ENCODE measurements around the gene CEP350. TPM values are rescaled to one million over a fixed set of nuclear protein-coding genes. Genes with fewer than 3 reads are reported as not detected.

CEP350 gene
- total RNA-seq, 1 donor = 76.0 TPM

DNA sequence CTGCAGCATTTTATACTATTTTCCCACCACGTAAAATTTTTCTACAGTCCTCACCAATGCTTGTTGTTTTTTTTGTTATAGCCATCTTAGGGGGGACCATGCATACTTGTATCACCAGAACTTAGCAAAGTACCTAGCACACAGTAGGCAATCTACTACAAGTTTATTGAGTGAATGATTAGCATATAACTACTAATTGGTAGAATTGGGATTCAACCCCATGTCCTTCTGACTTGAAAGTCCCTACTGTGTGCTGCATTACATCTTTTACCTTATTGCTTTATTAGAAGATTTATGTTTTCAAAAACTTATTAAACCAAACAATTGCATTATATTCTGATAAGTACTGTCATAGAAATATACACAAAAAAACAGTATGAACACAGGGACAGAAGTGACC lies 92.1 kb downstream of the CEP350 start:
- Histone ChIP-seq H3K9me3 (ENCODE audit: low read depth, low read length) (no peaks in the 10 kb centered on the region), H3K27me3 (ENCODE audit: insufficient read depth, low read length) (no peaks in the 10 kb centered on the region), H3K4me1 (ENCODE audit: insufficient read depth, low read length) (no peaks in the 10 kb centered on the region), H3K4me3 (ENCODE audit: low read length) (no peak overlapping the region)

DNA sequence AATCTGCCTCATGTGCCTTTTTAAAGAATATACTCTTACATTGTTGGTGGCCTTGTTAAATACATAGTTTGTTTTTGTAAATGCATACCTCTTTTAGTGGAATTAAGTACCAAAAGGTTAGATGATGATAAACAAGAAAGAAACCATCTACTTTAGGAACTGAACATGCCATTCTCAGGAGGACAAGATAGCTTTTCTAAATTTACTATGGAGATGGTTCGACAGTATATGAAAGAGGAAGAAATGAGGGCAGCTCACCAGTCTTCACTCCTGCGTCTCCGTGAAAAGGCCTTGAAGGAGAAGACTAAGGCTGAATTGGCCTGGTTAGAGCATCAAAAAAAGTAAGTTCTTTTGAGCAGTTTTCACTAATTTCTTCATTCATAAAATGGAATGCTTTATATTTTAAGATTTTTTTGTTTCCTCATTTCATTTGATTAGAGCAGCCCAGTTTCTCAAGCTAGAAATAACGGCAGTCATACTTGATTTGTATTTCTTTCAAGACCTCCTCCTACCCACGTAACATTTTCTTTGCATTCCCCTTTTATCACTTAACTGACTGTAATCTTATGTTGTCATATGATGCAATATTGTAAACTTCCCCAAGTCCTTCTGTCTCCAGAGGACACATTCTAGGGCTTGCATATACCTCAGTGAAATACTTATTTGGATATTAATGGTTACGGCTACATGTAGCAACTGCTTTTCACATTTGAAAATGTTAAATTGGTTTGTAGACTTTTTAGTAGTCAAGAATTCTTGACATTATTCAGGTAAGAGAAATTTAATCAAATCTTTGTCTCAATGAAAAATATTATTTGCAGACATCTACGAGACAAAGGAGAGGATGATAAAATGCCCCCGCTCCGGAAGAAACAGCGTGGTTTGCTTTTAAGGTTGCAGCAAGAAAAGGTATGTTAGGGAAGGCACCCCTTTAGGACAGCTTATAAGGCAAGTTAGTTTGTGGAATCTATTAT lies 99.3 kb downstream of the CEP350 start:
- no peaks in the 10 kb centered on the region for H3K27me3 ChIP-seq (ENCODE audit: insufficient read depth, low read length)
- H3K9me3 ChIP-seq (ENCODE audit: low read depth, low read length) = no peaks in the 10 kb centered on the region
- no peaks in the 10 kb centered on the region for H3K4me1 ChIP-seq (ENCODE audit: insufficient read depth, low read length)
- H3K4me3 ChIP-seq (ENCODE audit: low read length) = no peak overlapping the region

DNA sequence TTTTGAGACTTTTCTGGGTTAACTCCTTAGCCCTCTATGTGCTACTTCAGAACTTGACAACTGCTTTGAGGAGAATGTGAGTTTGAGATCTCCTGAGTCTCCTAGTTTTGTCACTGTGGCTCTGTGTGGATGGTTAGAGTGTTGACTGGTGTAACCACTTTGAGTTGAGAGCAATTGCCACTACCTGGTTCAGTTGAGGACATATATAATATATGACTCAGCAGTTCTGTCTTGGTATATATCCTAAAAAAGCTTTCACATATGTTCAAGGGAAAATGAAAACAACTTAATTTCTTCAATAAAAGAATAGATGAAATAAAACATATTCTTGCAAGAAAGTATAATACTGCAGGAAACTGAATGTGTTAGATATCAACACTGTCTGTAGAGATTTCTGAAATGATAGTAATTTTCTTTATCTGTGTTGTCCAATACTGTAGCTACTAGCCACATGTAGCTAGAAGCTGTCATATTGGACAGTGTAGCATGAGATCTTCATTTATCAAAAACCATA lies 103.3 kb downstream of the CEP350 start:
- Histone ChIP-seq H3K4me1 (ENCODE audit: insufficient read depth, low read length) (no peaks in the 10 kb centered on the region), H3K4me3 (ENCODE audit: low read length) (no peak overlapping the region), H3K9me3 (ENCODE audit: low read depth, low read length) (no peaks in the 10 kb centered on the region), H3K27me3 (ENCODE audit: insufficient read depth, low read length) (no peaks in the 10 kb centered on the region)

DNA sequence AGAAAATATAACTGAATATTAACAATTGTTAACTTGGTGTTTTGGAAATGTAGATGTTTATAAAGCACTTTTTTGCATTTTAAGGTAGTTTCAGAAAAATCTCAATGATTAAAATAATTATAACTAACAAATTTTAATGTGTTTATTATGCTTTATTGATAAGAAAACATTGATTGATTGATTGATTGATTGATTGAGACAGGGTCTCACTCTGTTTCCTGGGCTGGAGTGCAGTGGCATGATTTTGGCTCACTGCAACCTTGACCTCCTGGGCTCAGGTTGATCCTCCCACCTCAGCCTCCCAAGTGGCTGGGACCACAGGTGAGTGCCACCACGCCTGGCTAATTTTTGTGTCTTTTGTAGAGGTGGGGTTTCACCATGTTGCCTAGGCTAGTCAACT lies 106.4 kb downstream of the CEP350 start:
- H3K27me3 ChIP-seq (ENCODE audit: insufficient read depth, low read length) = no peaks in the 10 kb centered on the region
- H3K4me1 ChIP-seq (ENCODE audit: insufficient read depth, low read length) = no peaks in the 10 kb centered on the region

DNA sequence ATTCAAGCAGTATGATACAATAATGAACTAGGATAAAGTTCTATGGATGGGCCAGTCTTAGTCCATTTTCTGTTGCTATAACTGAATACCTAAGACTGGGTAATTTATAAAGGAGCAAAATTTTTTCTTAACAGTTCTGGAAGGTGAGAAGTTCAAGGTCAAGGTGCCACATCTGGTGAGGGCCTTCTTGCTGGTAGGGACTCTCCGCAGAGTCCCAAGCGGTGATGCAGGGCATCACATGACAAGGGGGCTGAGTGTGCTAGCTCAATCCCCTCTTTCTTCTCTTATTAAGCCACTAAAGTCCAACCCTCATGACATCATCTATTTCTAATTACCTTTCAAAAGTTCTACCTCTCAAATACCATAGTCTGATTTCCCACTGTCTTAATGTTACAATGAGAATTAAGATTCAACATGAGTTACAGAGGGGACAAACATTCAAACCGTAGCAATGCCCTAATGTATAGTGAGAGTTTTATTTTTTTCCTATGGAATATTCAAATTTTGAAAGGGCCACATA lies 107.9 kb downstream of the CEP350 start:
- no peaks in the 10 kb centered on the region for H3K9me3 ChIP-seq (ENCODE audit: low read depth, low read length)
- H3K27me3 ChIP-seq (ENCODE audit: insufficient read depth, low read length) = no peaks in the 10 kb centered on the region
- no peaks in the 10 kb centered on the region for H3K4me1 ChIP-seq (ENCODE audit: insufficient read depth, low read length)
- H3K4me3 ChIP-seq (ENCODE audit: low read length) = no peak overlapping the region

More for the DNA sequence above, 106.4 kb downstream of the CEP350 start:
- no peak overlapping the region for H3K4me3 ChIP-seq (ENCODE audit: low read length)
- no peaks in the 10 kb centered on the region for H3K9me3 ChIP-seq (ENCODE audit: low read depth, low read length)

DNA sequence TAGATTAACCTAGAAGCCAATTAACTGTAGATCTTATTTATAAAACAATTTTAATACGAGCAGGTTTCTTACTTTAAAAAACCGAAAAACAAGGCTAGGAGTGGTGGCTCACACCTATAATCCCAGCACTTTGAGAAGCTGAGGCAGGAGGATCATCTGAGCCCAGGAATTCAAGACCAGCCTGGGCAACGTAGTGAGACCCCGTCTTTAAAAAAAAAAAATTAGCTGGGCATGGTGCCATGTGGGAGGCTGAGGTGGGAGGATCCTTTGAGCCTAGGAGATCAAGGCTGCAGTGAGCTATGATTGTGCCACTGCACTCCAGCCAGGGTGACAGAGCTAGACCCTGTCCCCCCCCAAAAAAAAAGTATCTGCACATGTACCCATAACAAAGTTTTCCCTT lies 110.8 kb downstream of the CEP350 start:
- Histone ChIP-seq H3K4me3 (ENCODE audit: low read length) (no peak overlapping the region), H3K9me3 (ENCODE audit: low read depth, low read length) (no peaks in the 10 kb centered on the region), H3K4me1 (ENCODE audit: insufficient read depth, low read length) (no peaks in the 10 kb centered on the region), H3K27me3 (ENCODE audit: insufficient read depth, low read length) (no peaks in the 10 kb centered on the region)

DNA sequence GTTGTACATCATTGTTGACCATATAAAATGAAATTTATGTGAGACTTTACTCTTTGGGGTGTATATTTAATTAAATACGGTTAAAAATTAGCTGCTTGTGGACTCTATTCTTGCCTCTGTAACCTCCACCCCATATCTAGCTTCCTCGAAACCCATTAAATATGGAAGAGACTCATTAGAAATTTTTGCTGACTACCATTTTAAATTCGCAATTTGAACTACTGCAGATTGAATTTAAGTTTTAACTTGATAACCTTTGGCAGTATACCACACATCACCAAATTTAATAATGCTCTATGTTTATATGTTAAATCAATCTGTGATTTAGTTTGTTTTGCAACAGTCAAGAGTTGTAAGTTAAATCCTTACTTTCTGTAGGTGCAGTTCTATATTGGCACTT lies 111.5 kb downstream of the CEP350 start:
- no peaks in the 10 kb centered on the region for H3K27me3 ChIP-seq (ENCODE audit: insufficient read depth, low read length)
- no peak overlapping the region for H3K4me3 ChIP-seq (ENCODE audit: low read length)
- H3K4me1 ChIP-seq (ENCODE audit: insufficient read depth, low read length) = no peaks in the 10 kb centered on the region
- H3K9me3 ChIP-seq (ENCODE audit: low read depth, low read length) = no peaks in the 10 kb centered on the region

DNA sequence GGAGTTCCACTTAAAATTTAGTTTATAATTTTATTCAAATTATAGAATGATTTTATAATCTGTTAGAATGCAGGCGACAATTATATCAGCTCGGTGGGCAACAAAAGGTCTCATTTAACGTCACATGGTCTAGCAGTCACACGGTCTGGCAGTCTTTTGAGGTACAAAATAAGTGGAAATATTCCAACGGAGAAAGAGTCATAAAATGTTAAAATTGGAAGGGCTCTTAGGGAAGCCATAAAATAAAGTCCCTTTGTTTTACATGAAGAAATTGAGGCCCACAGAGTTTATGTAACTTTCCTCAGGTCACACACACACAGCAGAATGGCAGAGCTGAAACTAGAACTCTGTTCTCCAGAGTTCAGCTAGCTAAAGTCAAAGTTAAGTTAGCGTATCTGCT lies 115.7 kb downstream of the CEP350 start:
- no peaks in the 10 kb centered on the region for H3K27me3 ChIP-seq (ENCODE audit: insufficient read depth, low read length)

DNA sequence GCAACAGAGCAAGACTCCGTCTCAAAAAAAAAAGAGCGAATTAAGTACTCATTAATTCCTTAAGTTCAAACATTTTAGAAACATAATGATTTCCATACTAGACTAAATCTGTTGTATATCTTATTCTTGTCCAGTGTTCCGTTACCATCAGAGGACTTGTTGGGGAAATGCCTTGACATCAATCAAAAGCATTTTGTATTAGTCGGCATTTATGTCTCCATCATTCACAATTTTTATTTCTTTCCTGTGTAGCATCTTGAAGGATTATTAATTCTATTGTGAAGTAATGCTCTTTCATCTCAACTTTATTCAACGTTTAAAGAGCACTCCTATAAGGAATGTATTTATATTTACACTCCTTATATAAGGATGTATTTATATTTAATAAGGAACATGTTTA lies 117.1 kb downstream of the CEP350 start:
- H3K9me3 ChIP-seq (ENCODE audit: low read depth, low read length) = no peaks in the 10 kb centered on the region
- no peak overlapping the region for H3K4me3 ChIP-seq (ENCODE audit: low read length)
- H3K4me1 ChIP-seq (ENCODE audit: insufficient read depth, low read length) = no peaks in the 10 kb centered on the region
- no peaks in the 10 kb centered on the region for H3K27me3 ChIP-seq (ENCODE audit: insufficient read depth, low read length)

More for the DNA sequence above, 115.7 kb downstream of the CEP350 start:
- no peaks in the 10 kb centered on the region for H3K9me3 ChIP-seq (ENCODE audit: low read depth, low read length)
- H3K4me1 ChIP-seq (ENCODE audit: insufficient read depth, low read length) = no peaks in the 10 kb centered on the region
- H3K4me3 ChIP-seq (ENCODE audit: low read length) = no peak overlapping the region

DNA sequence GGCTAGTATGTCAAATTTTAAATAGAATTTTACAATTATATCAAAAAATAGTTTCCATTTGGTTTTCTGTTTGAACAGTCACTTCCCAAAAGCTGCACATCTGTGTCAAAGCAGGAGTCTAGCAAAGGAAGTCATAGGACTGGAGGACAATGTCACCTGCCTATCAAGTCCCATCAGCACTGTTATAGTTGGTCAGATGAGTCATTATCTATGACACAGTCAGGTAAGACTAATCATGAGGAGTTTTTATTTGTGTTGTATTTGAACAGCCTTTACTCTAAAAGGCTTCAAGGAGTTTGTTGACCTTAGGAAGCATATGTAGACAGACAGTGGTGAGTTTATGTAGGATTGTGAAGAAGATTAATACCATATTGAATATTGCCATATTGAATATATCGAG lies 125.8 kb downstream of the CEP350 start:
- Histone ChIP-seq H3K4me1 (ENCODE audit: insufficient read depth, low read length) (no peaks in the 10 kb centered on the region), H3K4me3 (ENCODE audit: low read length) (no peak overlapping the region), H3K27me3 (ENCODE audit: insufficient read depth, low read length) (no peaks in the 10 kb centered on the region), H3K9me3 (ENCODE audit: low read depth, low read length) (no peaks in the 10 kb centered on the region)

DNA sequence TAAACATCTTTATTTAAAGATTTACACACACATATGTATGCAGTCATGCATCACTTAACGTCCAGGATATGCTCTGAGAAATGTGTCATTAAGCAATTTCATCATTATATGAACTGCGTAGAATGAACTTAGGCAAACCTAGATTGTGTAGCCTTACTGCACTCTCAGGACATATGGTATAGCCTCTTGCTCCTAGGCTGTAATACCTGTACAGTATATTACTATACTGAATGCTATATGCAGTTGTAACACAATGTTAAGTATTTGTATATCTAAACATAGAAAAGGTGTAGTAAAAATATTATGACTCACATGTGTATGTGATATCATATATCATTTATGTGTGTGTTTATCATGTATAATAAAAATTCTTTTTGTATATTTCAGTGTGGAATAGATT lies 126.9 kb downstream of the CEP350 start:
- Histone ChIP-seq H3K4me3 (ENCODE audit: low read length) (no peak overlapping the region), H3K9me3 (ENCODE audit: low read depth, low read length) (no peaks in the 10 kb centered on the region), H3K27me3 (ENCODE audit: insufficient read depth, low read length) (no peaks in the 10 kb centered on the region), H3K4me1 (ENCODE audit: insufficient read depth, low read length) (no peaks in the 10 kb centered on the region)

DNA sequence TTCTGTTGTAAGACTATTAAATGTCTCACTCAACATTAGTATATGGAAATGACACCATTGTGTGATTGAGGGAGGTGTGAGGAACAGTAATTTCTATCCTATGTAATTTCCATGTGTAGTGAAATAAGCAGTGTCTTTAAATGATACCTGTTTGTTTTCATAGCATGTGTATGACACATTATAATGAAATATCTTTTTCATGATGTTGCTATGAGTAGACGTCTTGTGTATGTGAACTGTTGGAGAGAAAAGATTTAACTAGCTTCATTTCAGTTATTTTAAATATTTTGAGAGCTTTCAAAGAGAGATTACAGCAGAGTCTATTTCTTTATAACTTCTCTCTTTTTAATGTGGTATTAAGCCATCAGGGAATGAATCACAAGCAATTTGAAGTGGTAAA lies 128.6 kb downstream of the CEP350 start:
- Histone ChIP-seq H3K9me3 (ENCODE audit: low read depth, low read length) (no peaks in the 10 kb centered on the region), H3K4me3 (ENCODE audit: low read length) (no peak overlapping the region), H3K4me1 (ENCODE audit: insufficient read depth, low read length) (no peaks in the 10 kb centered on the region), H3K27me3 (ENCODE audit: insufficient read depth, low read length) (no peaks in the 10 kb centered on the region)

DNA sequence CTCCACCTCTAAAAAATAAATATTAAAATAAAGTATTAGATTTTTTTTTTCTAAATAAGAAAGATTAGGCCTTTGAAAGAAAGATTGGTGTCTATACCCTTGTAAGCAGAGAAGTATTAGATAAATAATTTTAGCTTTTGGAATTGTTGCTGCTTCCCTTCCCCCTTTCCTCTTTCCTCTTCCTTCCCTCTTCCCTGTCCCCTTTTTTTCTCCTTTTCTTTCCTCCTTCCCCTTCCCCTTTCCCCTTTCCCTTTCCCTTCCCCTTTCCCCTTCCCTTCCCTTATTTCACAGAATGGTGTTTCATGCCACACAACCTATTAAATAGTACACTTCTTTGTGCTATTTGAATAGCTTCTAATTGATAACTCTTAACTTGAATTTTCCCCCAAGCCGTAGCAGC lies 130.3 kb downstream of the CEP350 start:
- no peaks in the 10 kb centered on the region for H3K4me1 ChIP-seq (ENCODE audit: insufficient read depth, low read length)
- H3K4me3 ChIP-seq (ENCODE audit: low read length) = no peak overlapping the region
- no peaks in the 10 kb centered on the region for H3K27me3 ChIP-seq (ENCODE audit: insufficient read depth, low read length)
- no peaks in the 10 kb centered on the region for H3K9me3 ChIP-seq (ENCODE audit: low read depth, low read length)

DNA sequence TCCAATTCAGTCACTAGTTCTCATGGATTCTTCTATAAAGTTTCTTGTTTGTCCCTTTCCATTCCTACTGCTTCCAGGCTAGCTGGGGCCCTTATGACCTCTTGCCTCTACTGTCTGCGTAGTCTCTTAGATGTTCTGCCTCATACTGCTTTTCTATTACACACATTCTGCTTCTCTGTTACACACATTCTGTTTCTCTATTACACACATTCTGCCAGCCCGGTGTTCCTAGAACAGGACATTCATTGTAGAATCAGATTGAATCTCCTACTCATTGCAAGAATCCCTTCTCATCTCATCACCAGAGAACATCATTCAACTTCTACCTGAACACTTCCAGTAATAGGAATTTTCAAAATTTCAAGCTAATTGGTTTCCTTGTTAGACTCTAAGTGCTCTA lies 130.7 kb downstream of the CEP350 start:
- Histone ChIP-seq H3K4me3 (ENCODE audit: low read length) (no peak overlapping the region), H3K27me3 (ENCODE audit: insufficient read depth, low read length) (no peaks in the 10 kb centered on the region), H3K9me3 (ENCODE audit: low read depth, low read length) (no peaks in the 10 kb centered on the region), H3K4me1 (ENCODE audit: insufficient read depth, low read length) (no peaks in the 10 kb centered on the region)

DNA sequence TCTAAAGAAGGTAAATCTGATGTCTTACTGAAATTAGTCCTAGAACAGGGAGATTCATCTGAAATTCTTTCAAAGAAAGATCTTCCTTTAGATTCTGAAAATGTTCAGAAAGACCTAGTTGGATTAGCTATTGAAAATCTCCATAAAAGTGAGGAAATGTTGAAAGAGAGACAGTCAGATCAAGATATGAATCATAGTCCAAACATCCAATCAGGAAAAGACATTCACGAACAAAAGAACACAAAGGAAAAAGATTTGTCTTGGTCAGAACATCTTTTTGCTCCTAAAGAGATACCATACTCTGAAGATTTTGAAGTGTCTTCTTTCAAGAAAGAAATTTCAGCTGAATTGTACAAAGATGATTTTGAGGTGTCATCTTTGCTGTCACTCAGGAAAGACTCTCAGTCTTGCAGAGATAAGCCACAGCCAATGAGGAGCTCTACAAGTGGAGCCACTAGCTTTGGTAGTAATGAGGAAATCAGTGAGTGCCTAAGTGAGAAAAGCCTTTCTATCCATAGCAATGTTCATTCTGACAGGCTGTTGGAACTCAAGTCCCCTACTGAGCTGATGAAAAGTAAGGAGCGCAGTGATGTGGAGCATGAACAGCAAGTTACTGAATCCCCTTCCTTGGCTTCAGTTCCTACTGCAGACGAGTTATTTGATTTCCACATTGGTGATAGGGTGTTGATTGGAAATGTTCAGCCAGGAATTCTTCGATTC lies 138.5 kb downstream of the CEP350 start:
- Histone ChIP-seq H3K4me3 (ENCODE audit: low read length) (no peak overlapping the region), H3K27me3 (ENCODE audit: insufficient read depth, low read length) (no peaks in the 10 kb centered on the region), H3K9me3 (ENCODE audit: low read depth, low read length) (no peaks in the 10 kb centered on the region), H3K4me1 (ENCODE audit: insufficient read depth, low read length) (no peaks in the 10 kb centered on the region)

Data from mononuclear cell (primary cell).